Kidney (tissue), 14 donors: ENCODE measurements around the gene RNF8. TPM values are rescaled to one million over a fixed set of nuclear protein-coding genes. Genes with fewer than 3 reads are reported as not detected.

Experiments
- DNase-seq, 5 donors: peaks; one replicate each; pipeline ENCODE4 v3.0.0-alpha.2; 2013 to 2020
- FAIRE-seq: peaks from 2 replicates; lab custom pipeline; 2012; peaks lifted over from hg19 to GRCh38; lab: Jason Lieb, UNC
- H3K27ac ChIP-seq, 2 donors: one replicate each; pipeline ENCODE4 v1.7.0; 2013; ENCODE audit warnings: low read depth in 2 of 2, low read length in 2 of 2, inconsistent platforms in 1 of 2
- H3K27me3 ChIP-seq: one replicate; pipeline ENCODE4 v1.7.1; 2013; ENCODE audit warnings: low read length, inconsistent platforms; ENCODE audit not compliant: control insufficient read depth, insufficient read depth
- H3K36me3 ChIP-seq, 3 donors: one replicate each; pipeline versions ENCODE4 v1.7.0 to v1.7.1; 2013; ENCODE audit warnings: low read length in 3 of 3, control low read depth in 1 of 3, inconsistent platforms in 1 of 3; ENCODE audit not compliant: insufficient read depth in 3 of 3, control insufficient read depth in 2 of 3
- H3K4me1 ChIP-seq, 3 donors: one replicate each; pipeline versions ENCODE4 v1.7.0 to v1.7.1; 2013; ENCODE audit warnings: low read length in 3 of 3, inconsistent platforms in 1 of 3, low read depth in 1 of 3; ENCODE audit not compliant: control insufficient read depth in 2 of 3, insufficient read depth in 2 of 3
- H3K4me3 ChIP-seq, 3 donors: one replicate each; pipeline versions ENCODE4 v1.7.0 to v1.8.1; 2013; ENCODE audit warnings: low read length in 3 of 3, control low read depth in 1 of 3, inconsistent platforms in 1 of 3
- H3K9ac ChIP-seq, 3 donors: one replicate each; pipeline versions ENCODE4 v1.7.0 to v1.7.1; 2013; ENCODE audit warnings: low read length in 3 of 3, control low read depth in 1 of 3, inconsistent platforms in 1 of 3
- H3K9me3 ChIP-seq, 3 donors: one replicate each; pipeline versions ENCODE4 v1.7.0 to v1.7.1; 2013; ENCODE audit warnings: low read length in 3 of 3, control low read depth in 1 of 3, inconsistent platforms in 1 of 3; ENCODE audit not compliant: control insufficient read depth in 2 of 3, insufficient read depth in 1 of 3
- intact Hi-C: fragments of 100-400 bp; cut with DNase I; formaldehyde crosslinking; loops from one replicate; pipeline ENCODE4 v1.11.1; 2022
- polyA plus RNA-seq: library from polyadenylated mRNA; stranded (reverse); fragments of 350-450 nt; fragmentation: Illumina TruSeq; extraction: RNeasy Lipid Tissue Mini Kit (QIAGEN cat#74804); gene quantifications from one replicate; pipeline ENCODE4 v1.2.3, GENCODE V29; 2014; ENCODE audit warnings: low read depth, low replicate concordance; ENCODE audit not compliant: insufficient read depth
- total RNA-seq: library from RNA; stranded (reverse); fragmentation: NEBNext Ultra II Directional; extraction: Animal tissue kit (Norgen Biotek cat#: 25700); gene quantifications from one replicate; pipeline ENCODE4 v1.2.1, GENCODE V29; 2021
- TF ChIP-seq, protein P1 (sequence below): IDR thresholded peaks from 3 replicates; pipeline ENCODE4 v1.5.1; 2012; ENCODE audit warnings: mild to moderate bottlenecking, moderate library complexity, borderline replicate concordance; ENCODE audit not compliant: insufficient read depth; ENCODE audit errors: extremely low read depth
- donor health status: control.
- donor health status: control.
- donor health status: control.
- donor health status: control.
- donor health status: control.
- donor health status: DM: yes; HTN: yes; CAD: no.
- donor health status: Normal renal cell carcinoma (clear cell type).

Gene RNF8
- total and polyA plus RNA-seq, 2 donors from 2014 or later, result 18.4 to 18.5 TPM

GRCh38 chr6:37388578-37388977, 34.8 kb downstream of the RNF8 start:
- no peak overlapping the region for H3K27ac ChIP-seq
- DNase-seq (no peak), FAIRE-seq (no peak)
- no peak overlapping the region for H3K9ac ChIP-seq
- H3K4me1 ChIP-seq, result no peaks in the 10 kb centered on the region
- H3K4me3 ChIP-seq, result no peak overlapping the region
- no peaks in the 10 kb centered on the region for H3K27me3 ChIP-seq
- H3K9me3 ChIP-seq, result no peaks in the 10 kb centered on the region
- TF ChIP-seq, protein P1, sequence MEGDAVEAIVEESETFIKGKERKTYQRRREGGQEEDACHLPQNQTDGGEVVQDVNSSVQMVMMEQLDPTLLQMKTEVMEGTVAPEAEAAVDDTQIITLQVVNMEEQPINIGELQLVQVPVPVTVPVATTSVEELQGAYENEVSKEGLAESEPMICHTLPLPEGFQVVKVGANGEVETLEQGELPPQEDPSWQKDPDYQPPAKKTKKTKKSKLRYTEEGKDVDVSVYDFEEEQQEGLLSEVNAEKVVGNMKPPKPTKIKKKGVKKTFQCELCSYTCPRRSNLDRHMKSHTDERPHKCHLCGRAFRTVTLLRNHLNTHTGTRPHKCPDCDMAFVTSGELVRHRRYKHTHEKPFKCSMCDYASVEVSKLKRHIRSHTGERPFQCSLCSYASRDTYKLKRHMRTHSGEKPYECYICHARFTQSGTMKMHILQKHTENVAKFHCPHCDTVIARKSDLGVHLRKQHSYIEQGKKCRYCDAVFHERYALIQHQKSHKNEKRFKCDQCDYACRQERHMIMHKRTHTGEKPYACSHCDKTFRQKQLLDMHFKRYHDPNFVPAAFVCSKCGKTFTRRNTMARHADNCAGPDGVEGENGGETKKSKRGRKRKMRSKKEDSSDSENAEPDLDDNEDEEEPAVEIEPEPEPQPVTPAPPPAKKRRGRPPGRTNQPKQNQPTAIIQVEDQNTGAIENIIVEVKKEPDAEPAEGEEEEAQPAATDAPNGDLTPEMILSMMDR, result no peak
- intact Hi-C loops, result no loop called here
- peaks cover 0 to 11% (median 3%) of the 10 kb centered on the region in 3 donors for H3K36me3 ChIP-seq

DNA sequence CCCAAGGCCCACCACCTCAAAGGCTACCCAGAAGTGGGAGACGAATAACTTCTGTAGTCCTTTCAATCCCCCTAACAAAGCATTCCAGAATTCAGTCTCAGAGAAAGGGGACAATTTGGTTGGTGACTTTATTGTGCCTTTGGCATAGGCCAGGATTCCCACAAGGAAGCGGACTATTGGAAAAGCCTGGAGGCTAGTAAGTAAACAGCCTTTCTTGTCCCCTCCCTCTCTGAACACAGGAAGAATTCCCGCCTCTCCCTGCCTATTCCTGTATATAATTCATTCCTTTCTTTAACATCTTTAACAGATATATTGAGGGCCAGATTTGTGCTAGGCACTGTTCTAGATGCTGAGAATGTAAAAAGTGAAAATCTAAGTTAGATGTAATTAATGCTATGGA, 36.1 kb downstream of the RNF8 start:
- Histone ChIP-seq H3K9me3 (no peaks in the 10 kb centered on the region), H3K27ac (no peak overlapping the region), H3K4me1 (no peaks in the 10 kb centered on the region), H3K27me3 (no peaks in the 10 kb centered on the region), H3K4me3 (no peak overlapping the region), H3K9ac (no peak overlapping the region), H3K36me3 (peaks cover 0 to 11% (median 3%) of the 10 kb centered on the region in 3 donors)
- DNase-seq (no peak), FAIRE-seq (no peak)
- intact Hi-C loops, result no loop called here
- TF ChIP-seq, protein P1, result no peak

DNA sequence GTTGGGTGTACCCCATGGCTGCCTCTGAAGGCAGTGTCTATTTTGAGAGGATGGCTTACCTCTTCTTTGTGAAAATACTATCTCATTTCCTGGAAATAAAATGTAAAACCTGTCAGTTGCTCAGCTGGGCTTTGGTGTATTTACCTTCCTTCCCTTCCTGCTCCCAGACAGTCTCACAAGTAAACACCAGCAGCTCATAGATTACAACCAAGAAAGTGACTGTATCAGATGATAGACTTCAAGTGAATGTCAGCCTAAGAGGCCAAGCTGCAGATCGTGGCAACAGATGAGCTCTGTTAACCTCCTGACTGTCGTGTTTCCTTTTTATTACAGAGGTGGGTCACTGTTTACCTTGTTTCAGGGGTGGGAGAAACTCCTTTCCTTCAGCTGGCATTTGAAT, 37.3 kb downstream of the RNF8 start:
- intact Hi-C loops, result no loop called here
- FAIRE-seq, result no peak
- H3K27ac ChIP-seq, result no peak overlapping the region
- H3K4me3 ChIP-seq, result no peak overlapping the region
- peak in 1 of 5 donors; percentile 7 for DNase-seq
- H3K27me3 ChIP-seq, result no peaks in the 10 kb centered on the region
- H3K4me1 ChIP-seq, result no peaks in the 10 kb centered on the region
- no peaks in the 10 kb centered on the region for H3K9me3 ChIP-seq
- TF ChIP-seq, protein P1, result no peak
- H3K9ac ChIP-seq, result no peak overlapping the region
- H3K36me3 ChIP-seq, result peaks cover 0 to 11% (median 3%) of the 10 kb centered on the region in 3 donors

DNA sequence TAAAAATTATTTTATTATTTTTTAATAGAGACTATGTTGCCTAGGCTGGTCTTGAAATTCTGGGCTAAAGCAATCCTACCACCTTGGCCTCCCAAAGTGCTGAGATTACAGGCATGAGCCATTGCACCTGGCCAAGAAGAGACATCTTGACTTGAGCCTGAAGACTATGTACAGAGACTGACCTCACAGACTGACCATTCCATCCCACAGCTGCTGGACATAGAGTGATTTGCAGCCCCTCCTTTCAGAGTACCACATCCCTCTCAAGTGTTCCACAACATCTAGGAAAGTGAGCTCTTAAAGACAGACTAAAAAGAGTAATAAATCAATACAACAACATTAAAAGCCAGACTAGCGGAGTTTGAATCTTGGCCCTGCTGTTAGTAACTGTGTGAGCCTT, 39.0 kb downstream of the RNF8 start:
- Histone ChIP-seq H3K27ac (no peak overlapping the region), H3K36me3 (peaks cover 0 to 11% (median 3%) of the 10 kb centered on the region in 3 donors), H3K27me3 (no peaks in the 10 kb centered on the region), H3K9ac (no peak overlapping the region), H3K9me3 (no peaks in the 10 kb centered on the region), H3K4me3 (no peak overlapping the region), H3K4me1 (no peaks in the 10 kb centered on the region)
- intact Hi-C loops, result no loop called here
- TF ChIP-seq, protein P1, result no peak
- DNase-seq (peak in 1 of 5 donors; percentile 13), FAIRE-seq (no peak)
